Keratinocyte (primary cell): ENCODE data around the gene B3GALT6. TPM values are rescaled to one million over a fixed set of nuclear protein-coding genes. Genes with fewer than 3 reads are reported as not detected.

Experiments used
- DNase-seq: peaks from one replicate; pipeline ENCODE4 v3.0.0-alpha.2; 2011; ENCODE audit warnings: low read depth, missing footprints, low spot score
- FAIRE-seq: peaks from 2 replicates; lab custom pipeline; 2011; peaks lifted over from hg19 to GRCh38; lab: Jason Lieb, UNC
- H2AFZ ChIP-seq: 2 replicates; pipeline ENCODE4 v1.6.0; 2012; ENCODE audit warnings: low read length, control low read depth, inconsistent platforms; ENCODE audit not compliant: control insufficient read depth
- H3K27ac ChIP-seq: 2 replicates; pipeline ENCODE4 v1.5.1; 2011; ENCODE audit warnings: low read length; ENCODE audit not compliant: control insufficient read depth, insufficient read depth
- H3K27me3 ChIP-seq: 3 replicates; pipeline ENCODE4 v1.6.0; 2011; ENCODE audit warnings: low read length; ENCODE audit not compliant: control insufficient read depth, insufficient read depth; ENCODE audit errors: extremely low read depth
- H3K36me3 ChIP-seq, 2 experiments: 2 replicates in 1 of 2; 3 replicates in 1 of 2; pipeline ENCODE4 v1.5.1; 2011; ENCODE audit warnings: low read length in 2 of 2, mild to moderate bottlenecking in 1 of 2; ENCODE audit not compliant: control insufficient read depth in 2 of 2, insufficient read depth in 2 of 2; ENCODE audit errors: extremely low read depth in 1 of 2
- H3K4me1 ChIP-seq: 3 replicates; pipeline ENCODE4 v1.5.1; 2011; ENCODE audit warnings: low read length; ENCODE audit not compliant: control insufficient read depth, insufficient read depth; ENCODE audit errors: extremely low read depth
- H3K4me2 ChIP-seq: 3 replicates; pipeline ENCODE4 v1.6.0; 2011; ENCODE audit warnings: low read depth, low read length; ENCODE audit not compliant: control insufficient read depth, insufficient read depth; ENCODE audit errors: extremely low read depth
- H3K4me3 ChIP-seq, 3 experiments: fragments of 200-600 bp in 1 of 3; sonication (generic) in 1 of 3; 2 replicates in 2 of 3; 3 replicates in 1 of 3; pipeline ENCODE4 v1.5.1; 2011 to 2016; ENCODE audit warnings: low read length in 3 of 3, mild to moderate bottlenecking in 3 of 3, control low read depth in 2 of 3, inconsistent platforms in 1 of 3, low read depth in 1 of 3, mixed read lengths in 1 of 3, mixed run types in 1 of 3, moderate library complexity in 1 of 3; ENCODE audit not compliant: control insufficient read depth in 2 of 3, insufficient read depth in 2 of 3; ENCODE audit errors: extremely low read depth in 1 of 3
- H3K79me2 ChIP-seq: 2 replicates; pipeline ENCODE4 v1.6.0; 2012; ENCODE audit warnings: low read length; ENCODE audit not compliant: control insufficient read depth, insufficient read depth
- H3K9ac ChIP-seq: 3 replicates; pipeline ENCODE4 v1.6.0; 2011; ENCODE audit warnings: low read length; ENCODE audit not compliant: control insufficient read depth, insufficient read depth; ENCODE audit errors: extremely low read depth
- H3K9me1 ChIP-seq: 3 replicates; pipeline ENCODE4 v1.6.0; 2011; ENCODE audit warnings: low read length; ENCODE audit not compliant: control insufficient read depth, insufficient read depth; ENCODE audit errors: extremely low read depth
- H3K9me3 ChIP-seq: 2 replicates; pipeline ENCODE4 v1.5.1; 2012; ENCODE audit warnings: low read depth, low read length; ENCODE audit not compliant: control insufficient read depth
- H4K20me1 ChIP-seq: 3 replicates; pipeline ENCODE4 v1.6.0; 2011; ENCODE audit warnings: low read length; ENCODE audit not compliant: control insufficient read depth, insufficient read depth; ENCODE audit errors: extremely low read depth
- CTCF ChIP-seq, 3 experiments: IDR thresholded peaks in 1 of 3; conservative IDR thresholded peaks in 1 of 3; optimal IDR thresholded peaks in 1 of 3; 2 replicates in 2 of 3; 3 replicates in 1 of 3; pipeline versions ENCODE3 to v1.5.1; 2011; ENCODE audit warnings: low read length in 3 of 3, mild to moderate bottlenecking in 3 of 3, moderate library complexity in 2 of 3, control low read depth in 1 of 3, inconsistent platforms in 1 of 3; ENCODE audit not compliant: insufficient read depth in 2 of 3; ENCODE audit errors: extremely low read depth in 1 of 3
- EZH2 ChIP-seq: IDR thresholded peaks from one replicate; pipeline ENCODE4 v1.6.1; 2012; ENCODE audit warnings: inconsistent platforms, mild to moderate bottlenecking, low read length, moderate library complexity
- dilution Hi-C: fragments of 300-500 bp; cut with MboI; formaldehyde crosslinking; loops from one replicate; pipeline ENCODE4 v1.7.0; 2020; ENCODE audit warnings: low sequenced_read_pairs; ENCODE audit not compliant: extremely low pct_ligation_motif_present
- polyA plus RNA-seq, 5 experiments: library from polyadenylated mRNA; depleted of rRNA in 3 of 5; stranded (reverse) in 3 of 5; stranded (forward) in 1 of 5; unstranded in 1 of 5; fragments of >200 nt; gene quantifications; 1 replicate in 1 of 5; 2 replicates in 3 of 5; 3 replicates in 1 of 5; pipeline versions ENCODE4 v1.2.1 to v1.2.3, GENCODE V29; 2011 to 2012; ENCODE audit warnings: missing spikeins in 2 of 5, low read depth in 1 of 5, low replicate concordance in 1 of 5

The B3GALT6 gene
- polyA plus RNA-seq, 1 donor (not counting 4 experiments of a cell fraction or from before 2014, with no cell fraction given): 6.8 TPM

GRCh38 chr1:1268284-1268682 is 36.2 kb downstream of the B3GALT6 start:
- H3K27ac ChIP-seq: no peak overlapping the region
- no peak for TF ChIP-seq CTCF (optimal IDR thresholded peaks at IDR 0.05 in 1 of 3, IDR thresholded peaks at IDR 0.05 in 1 of 3, conservative IDR thresholded peaks at IDR 0.05 in 1 of 3; ENCODE audit: extremely low read depth in 1 of 3, insufficient read depth in 2 of 3, low read length in 3 of 3)
- no peak for TF ChIP-seq EZH2
- H2AFZ ChIP-seq: no peak overlapping the region
- dilution Hi-C loops: no loop called here
- no peak overlapping the region for H3K4me2 ChIP-seq
- H3K27me3 ChIP-seq: no peaks in the 10 kb centered on the region
- H3K4me3 ChIP-seq: no peak overlapping the region
- H3K79me2 ChIP-seq: peaks cover 70% of the 10 kb centered on the region
- H3K9ac ChIP-seq: no peak overlapping the region
- no peaks in the 10 kb centered on the region for H3K9me3 ChIP-seq
- peaks cover 31% of the 10 kb centered on the region for H3K4me1 ChIP-seq
- DNase-seq (no peak), FAIRE-seq (no peak)
- peaks cover 22 to 27% of the 10 kb centered on the region in 2 experiments for H3K36me3 ChIP-seq
- peaks cover 7% of the 10 kb centered on the region for H3K9me1 ChIP-seq
- H4K20me1 ChIP-seq: peaks cover 24% of the 10 kb centered on the region

- no peak for DNase-seq
- dilution Hi-C loops: no loop called here
- no peak for FAIRE-seq
- Histone ChIP-seq H3K4me2 (peak overlapping the region; percentile 54), H3K9me1 (peaks cover 7% of the 10 kb centered on the region), H3K9me3 (no peaks in the 10 kb centered on the region), H2AFZ (no peak overlapping the region), H3K4me1 (peaks cover 31% of the 10 kb centered on the region), H3K36me3 (peaks cover 15 to 16% of the 10 kb centered on the region in 2 experiments), H3K27ac (peak overlapping the region; percentile 47), H3K79me2 (peaks cover 65% of the 10 kb centered on the region), H4K20me1 (peaks cover 21% of the 10 kb centered on the region), H3K4me3 (no peak overlapping the region), H3K9ac (peak overlapping the region; percentile 37), H3K27me3 (no peaks in the 10 kb centered on the region)
- TF ChIP-seq EZH2: no peak
- TF ChIP-seq CTCF (optimal IDR thresholded peaks at IDR 0.05 in 1 of 3, IDR thresholded peaks at IDR 0.05 in 1 of 3, conservative IDR thresholded peaks at IDR 0.05 in 1 of 3; ENCODE audit: extremely low read depth in 1 of 3, insufficient read depth in 2 of 3, low read length in 3 of 3): no peak
Observed at GRCh38 chr1:1270813-1271212, 38.8 kb downstream of the B3GALT6 start.
